ENCODE results near the gene KEL.

The KEL gene

GRCh38 chr7:142896741-142897379, 65.3 kb downstream of the KEL start:
- no peak for DNase-seq (ENCODE audit: low spot score)

- no peak for DNase-seq (ENCODE audit: low spot score)
These were observed 66.0 kb downstream of the KEL start for GRCh38 chr7:142896151-142896550.

GRCh38 chr7:142894985-142895593, 67.1 kb downstream of the KEL start:
- no peak for DNase-seq (ENCODE audit: low spot score)

GRCh38 chr7:142894112-142894984, 67.8 kb downstream of the KEL start:
- no peak for DNase-seq (ENCODE audit: low spot score)

GRCh38 chr7:142892951-142893350, 69.2 kb downstream of the KEL start:
- no peak for DNase-seq (ENCODE audit: low spot score)

- no peak for DNase-seq (ENCODE audit: low spot score)
These were observed 70.6 kb downstream of the KEL start for GRCh38 chr7:142891490-142892082.
